ENCODE data around the gene EIF2AK3.

The EIF2AK3 gene

DNA sequence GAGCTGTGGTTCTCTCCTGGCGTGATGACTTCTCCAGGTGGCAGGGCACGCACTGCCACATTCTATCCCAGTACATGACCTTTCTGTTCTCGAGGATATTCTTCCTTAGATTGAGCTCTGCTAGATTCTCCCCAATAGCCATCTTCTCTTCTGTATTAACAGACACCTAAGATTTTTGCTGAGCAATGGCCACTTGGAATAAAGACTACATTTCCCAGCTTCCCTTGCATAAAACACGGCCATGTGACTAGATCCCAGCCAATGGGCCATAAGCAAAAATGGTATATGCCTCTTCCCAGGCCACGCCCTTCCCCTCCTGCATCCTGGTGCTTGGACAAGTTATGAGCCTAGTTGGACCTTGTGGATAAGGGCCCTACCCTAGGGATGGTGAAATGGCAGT is 82.1 kb downstream of the EIF2AK3 start:
- TF ChIP-seq JUND (IDR thresholded peaks at IDR 0.05; ENCODE audit: low read depth) = no peak
- DNase-seq (ENCODE audit: low read depth in 1 of 2, low spot score in 1 of 2) = peak; percentile 16 to 87
- in situ Hi-C loops (cut with HindIII; ENCODE audit: low pct_unique_long_range_greater_than_20kb, low sequenced_read_pairs) = no loop called here

DNA sequence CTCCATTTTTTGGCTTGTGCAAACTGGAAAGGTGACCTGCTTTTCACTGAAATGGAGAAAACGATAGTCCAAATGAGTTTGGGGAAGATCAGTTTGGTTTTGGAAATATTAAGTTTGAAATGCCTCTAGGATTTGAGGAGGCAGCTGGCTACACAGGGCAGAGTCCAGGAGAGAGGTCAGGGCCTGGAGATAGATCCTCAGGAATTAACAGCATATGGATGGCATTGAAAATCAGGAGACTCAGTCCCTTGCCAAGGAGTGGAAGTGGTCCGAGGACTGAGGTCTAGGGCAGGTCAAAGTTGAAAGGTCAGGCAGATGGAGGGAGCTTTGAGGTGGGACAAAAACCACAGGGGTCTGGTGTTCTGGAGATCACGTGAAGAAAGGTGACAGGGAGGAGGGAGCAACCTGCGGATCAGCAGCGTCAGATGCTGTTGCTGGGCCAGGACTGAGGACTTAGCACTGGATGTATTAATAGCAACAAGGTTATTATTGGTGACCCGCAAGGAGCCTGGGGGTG is 83.7 kb downstream of the EIF2AK3 start:
- no peak for TF ChIP-seq JUND (IDR thresholded peaks at IDR 0.05; ENCODE audit: low read depth)
- in situ Hi-C loops (cut with HindIII; ENCODE audit: low pct_unique_long_range_greater_than_20kb, low sequenced_read_pairs) = no loop called here
- DNase-seq (ENCODE audit: low read depth in 1 of 2, low spot score in 1 of 2) = no peak

DNA sequence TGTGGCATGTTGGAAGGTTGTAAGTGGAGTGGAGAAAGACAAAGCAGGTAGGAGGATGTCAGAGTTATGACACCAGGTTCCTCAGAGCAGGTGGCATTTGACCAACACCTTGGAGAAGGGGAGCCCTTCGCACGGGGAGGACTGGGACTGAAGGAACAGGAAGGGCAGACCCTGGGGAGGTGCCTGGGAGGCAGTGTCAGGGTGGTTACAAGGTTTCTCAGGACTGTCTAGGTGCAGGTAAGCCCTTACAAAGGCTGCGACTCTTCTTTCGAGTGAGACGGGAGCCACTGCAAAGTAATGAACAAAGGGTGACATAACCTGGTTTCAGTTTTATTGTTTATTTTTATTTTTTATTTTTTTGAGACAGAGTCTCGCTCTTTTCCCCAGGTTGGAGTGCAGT is 84.6 kb downstream of the EIF2AK3 start:
- TF ChIP-seq JUND (IDR thresholded peaks at IDR 0.05; ENCODE audit: low read depth) = no peak
- in situ Hi-C loops (cut with HindIII; ENCODE audit: low pct_unique_long_range_greater_than_20kb, low sequenced_read_pairs) = no loop called here
- no peak for DNase-seq (ENCODE audit: low read depth in 1 of 2, low spot score in 1 of 2)

DNA sequence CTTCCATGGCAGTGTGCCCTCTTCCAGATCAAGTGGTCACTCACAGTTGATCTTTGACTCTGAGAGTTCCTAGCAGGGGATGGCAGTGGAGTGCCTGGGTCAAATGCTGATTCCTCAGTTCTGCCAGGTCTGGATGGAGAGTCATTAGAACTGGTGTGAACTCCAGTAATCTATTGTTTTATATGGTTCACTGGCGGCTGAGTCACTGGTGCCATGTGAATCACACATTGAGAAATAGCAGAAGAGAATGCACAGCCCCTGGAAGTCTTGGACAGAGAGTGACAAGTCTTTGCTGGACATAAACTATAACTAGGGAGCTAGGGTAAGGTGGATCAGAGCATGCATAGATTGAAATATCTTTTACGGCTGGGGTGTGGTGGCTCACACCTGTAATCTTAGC is 86.9 kb downstream of the EIF2AK3 start:
- in situ Hi-C loops (cut with HindIII; ENCODE audit: low pct_unique_long_range_greater_than_20kb, low sequenced_read_pairs) = no loop called here
- no peak for TF ChIP-seq JUND (IDR thresholded peaks at IDR 0.05; ENCODE audit: low read depth)
- no peak for DNase-seq (ENCODE audit: low read depth in 1 of 2, low spot score in 1 of 2)

DNA sequence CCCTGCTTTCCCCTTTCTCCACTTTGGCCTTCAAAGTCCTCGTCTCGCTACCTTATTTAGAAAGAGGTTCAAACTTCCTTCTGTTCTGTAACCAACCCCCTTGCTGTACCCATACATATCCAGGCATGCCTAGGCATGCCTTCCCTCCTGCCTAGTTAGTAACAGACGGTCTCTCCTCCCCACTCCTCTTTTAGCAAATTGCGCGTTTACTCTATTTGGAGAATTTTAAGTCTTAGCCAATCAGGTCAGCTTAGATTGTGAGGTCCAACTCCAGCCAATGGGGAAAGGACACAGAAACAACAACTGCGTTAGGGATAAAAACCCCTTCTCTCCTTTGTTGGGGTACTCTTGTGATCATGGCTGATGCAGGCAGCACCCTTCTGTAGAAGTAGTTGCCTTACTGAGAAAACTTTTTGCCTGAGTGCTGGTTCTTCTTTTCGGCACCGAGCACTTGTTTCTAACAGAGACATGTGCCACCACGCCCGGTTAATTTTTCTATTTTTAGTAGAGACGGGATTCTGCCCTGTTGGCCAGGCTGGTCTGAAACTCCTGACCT is 88.8 kb downstream of the EIF2AK3 start:
- in situ Hi-C loops (cut with HindIII; ENCODE audit: low pct_unique_long_range_greater_than_20kb, low sequenced_read_pairs) = no loop called here
- DNase-seq (ENCODE audit: low read depth in 1 of 2, low spot score in 1 of 2) = no peak
- TF ChIP-seq JUND (IDR thresholded peaks at IDR 0.05; ENCODE audit: low read depth) = no peak

DNA sequence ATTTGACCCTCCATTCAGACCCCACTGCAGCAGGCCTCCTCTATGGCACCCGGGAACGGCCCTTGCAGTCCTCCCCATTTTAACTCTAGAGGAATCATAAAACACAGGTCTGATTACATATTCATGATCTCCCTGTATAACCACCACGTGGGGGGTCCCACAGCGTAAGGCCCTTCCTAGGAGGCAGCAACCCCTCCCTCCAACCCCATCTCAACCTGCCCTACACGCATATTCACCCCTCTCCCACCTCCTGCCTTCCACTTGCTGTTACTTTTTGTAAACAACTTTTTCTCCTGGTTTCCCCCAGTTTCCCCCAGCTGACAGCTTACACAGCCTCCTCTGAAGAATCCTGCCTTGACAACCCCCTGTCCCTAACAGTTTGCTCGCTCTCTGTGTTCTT is 89.6 kb downstream of the EIF2AK3 start:
- in situ Hi-C loops (cut with HindIII; ENCODE audit: low pct_unique_long_range_greater_than_20kb, low sequenced_read_pairs) = no loop called here

DNA sequence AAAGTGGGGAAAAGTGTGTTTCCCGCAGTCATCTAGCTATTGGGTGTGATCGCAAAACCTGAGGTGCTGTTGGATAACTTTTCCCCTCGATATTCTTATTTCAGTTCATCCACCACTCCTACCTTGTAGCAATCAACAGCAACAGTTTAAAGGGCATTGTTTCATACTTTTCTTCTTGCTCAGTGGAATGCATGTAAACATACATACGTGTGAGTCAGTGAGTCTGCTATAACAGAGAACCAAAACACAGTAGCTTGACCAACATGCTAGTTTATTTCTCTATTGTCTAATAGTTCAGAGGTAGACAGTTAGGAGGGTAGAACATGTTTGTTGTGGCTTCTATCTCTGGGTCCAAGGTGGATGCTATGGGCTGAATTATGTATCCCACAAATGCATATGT is 97.2 kb downstream of the EIF2AK3 start:
- in situ Hi-C loops (cut with HindIII; ENCODE audit: low pct_unique_long_range_greater_than_20kb, low sequenced_read_pairs) = no loop called here
- TF ChIP-seq JUND (IDR thresholded peaks at IDR 0.05; ENCODE audit: low read depth) = no peak
- DNase-seq (ENCODE audit: low read depth in 1 of 2, low spot score in 1 of 2) = no peak

More for the DNA sequence above, 89.6 kb downstream of the EIF2AK3 start:
- DNase-seq (ENCODE audit: low read depth in 1 of 2, low spot score in 1 of 2) = no peak
- TF ChIP-seq JUND (IDR thresholded peaks at IDR 0.05; ENCODE audit: low read depth) = no peak

DNA sequence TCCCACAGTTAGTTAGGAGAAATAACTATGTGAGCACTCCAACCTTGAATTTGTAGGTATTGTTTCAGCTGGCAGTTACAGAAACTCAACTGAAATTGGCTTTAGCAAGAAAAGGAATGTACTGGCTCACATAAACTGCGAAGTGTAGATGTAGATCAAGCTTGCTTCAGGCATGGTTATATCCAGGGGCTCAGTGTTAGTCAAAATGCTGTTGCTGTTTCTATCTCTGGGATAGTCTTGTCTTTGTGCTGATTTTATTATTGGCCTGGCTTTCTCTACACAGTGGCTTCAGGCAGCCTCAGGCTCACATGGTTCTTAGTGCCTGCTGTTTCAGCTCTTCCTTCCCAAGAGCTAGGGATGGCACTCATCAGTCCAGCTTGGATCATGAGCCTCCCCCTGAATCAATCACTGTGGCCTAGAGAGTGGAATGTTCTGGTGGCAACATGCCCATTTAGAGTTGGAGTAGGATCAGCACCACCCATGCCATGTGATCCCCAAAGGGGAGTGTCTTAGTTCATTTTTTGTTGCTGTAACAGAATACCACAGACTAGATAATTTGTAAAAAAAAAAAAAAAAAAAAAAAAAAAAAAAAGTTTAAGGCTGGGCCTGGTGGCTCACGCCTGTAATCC is 105.7 kb downstream of the EIF2AK3 start:
- peak in 1 of 2 experiments; percentile 12 for DNase-seq (ENCODE audit: low read depth in 1 of 2, low spot score in 1 of 2)
- in situ Hi-C loops (cut with HindIII; ENCODE audit: low pct_unique_long_range_greater_than_20kb, low sequenced_read_pairs) = no loop called here
- TF ChIP-seq JUND (IDR thresholded peaks at IDR 0.05; ENCODE audit: low read depth) = no peak

DNA sequence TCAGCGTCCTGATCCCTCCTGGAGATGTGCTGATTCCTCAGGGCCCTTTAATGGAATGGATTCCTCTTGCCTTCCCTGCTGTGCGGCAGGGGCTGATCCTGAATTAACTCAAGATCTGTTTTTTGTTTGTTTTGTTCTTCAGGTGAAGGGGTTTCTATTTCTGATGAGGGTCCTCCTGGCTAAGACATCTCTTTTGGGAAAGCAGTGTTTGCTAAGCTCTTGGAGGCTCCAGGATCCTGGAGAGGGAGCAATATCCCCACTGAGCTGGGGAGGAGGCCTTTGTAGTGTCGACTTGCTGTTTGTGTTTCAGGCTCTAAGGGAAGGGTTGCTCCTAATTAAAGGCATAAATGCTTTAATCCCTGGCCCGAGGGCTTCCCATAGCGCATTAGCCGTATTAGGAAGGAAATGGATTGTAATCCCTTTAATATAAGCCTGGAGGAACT is 109.5 kb downstream of the EIF2AK3 start:
- no peak for DNase-seq (ENCODE audit: low read depth in 1 of 2, low spot score in 1 of 2)
- in situ Hi-C loops (cut with HindIII; ENCODE audit: low pct_unique_long_range_greater_than_20kb, low sequenced_read_pairs) = no loop called here
- no peak for TF ChIP-seq JUND (IDR thresholded peaks at IDR 0.05; ENCODE audit: low read depth)

Data from T47D (cell line).